HL-60 (cell line): ENCODE measurements around the gene TNFSF11.

Experiments
- CTCF ChIP-seq: IDR thresholded peaks from one replicate; pipeline ENCODE4 v1.5.1; 2011; ENCODE audit warnings: low read length, control low read depth, inconsistent platforms; ENCODE audit not compliant: insufficient read depth
- GABPA ChIP-seq: IDR thresholded peaks from 2 replicates; pipeline ENCODE4 v1.6.1; 2012; ENCODE audit warnings: low read depth
- POLR2AphosphoS5 ChIP-seq: IDR thresholded peaks from 2 replicates; pipeline ENCODE4 v1.6.1; 2012; ENCODE audit warnings: low read depth
- REST ChIP-seq: IDR thresholded peaks from 2 replicates; pipeline ENCODE4 v1.6.1; 2012; ENCODE audit warnings: low read depth; ENCODE audit not compliant: insufficient replicate concordance
- SPI1 ChIP-seq: IDR thresholded peaks from 2 replicates; pipeline ENCODE4 v1.6.1; 2012; ENCODE audit warnings: low read depth, mild to moderate bottlenecking, borderline replicate concordance

- no peak for TF ChIP-seq CTCF
- no peak for TF ChIP-seq REST
- TF ChIP-seq POLR2AphosphoS5: no peak
- TF ChIP-seq GABPA: no peak
- no peak for TF ChIP-seq SPI1
Measured at GRCh38 chr13:42569576-42570344, 4.2 kb upstream of the TNFSF11 start.
